GM12878 (cell line): Measurements from ENCODE around the gene CACNA1I. TPM values are rescaled to one million over a fixed set of nuclear protein-coding genes. Genes with fewer than 3 reads are reported as not detected.

Source experiments
- ATAC-seq: fragments of 200-7000 bp; cut with Tn5 transposase; 3 replicates; pipeline ENCODE4 v1.9.1; 2020; ENCODE audit warnings: mild to moderate bottlenecking, moderate library complexity
- BruUV-seq: library from RNA; stranded (reverse); fragments of 400-500 nt; replicated peaks from 2 replicates; lab custom pipeline; 2021; lab: Mats Ljungman, UMichigan
- CTCF ChIA-PET: fragments of 300-600 bp; sonication (Branson Sonifier 250); formaldehyde crosslinking; extraction: SDS; loops from one replicate; lab custom pipeline; 2021; ENCODE audit warnings: inconsistent platforms; lab: Yijun Ruan, JAX
- POLR2A ChIA-PET: fragments of 350-600 bp; formaldehyde crosslinking; extraction: SDS; loops from one replicate; lab custom pipeline; 2021; ENCODE audit warnings: inconsistent platforms; lab: Charles Lee
- RAD21 ChIA-PET: fragments of 300-600 bp; sonication (Branson Sonifier 250); formaldehyde crosslinking; loops from one replicate; lab custom pipeline; 2023; ENCODE audit warnings: antibody characterized with exemption; ENCODE audit not compliant: unreplicated experiment; lab: Charles Lee
- SMC1A ChIA-PET: fragments of 300-600 bp; sonication (Branson Sonifier 250); formaldehyde crosslinking; loops from one replicate; lab custom pipeline; 2023; ENCODE audit not compliant: unreplicated experiment, uncharacterized antibody; lab: Charles Lee
- DNase-seq: peaks from one replicate; pipeline ENCODE4 v3.0.0-alpha.2; 2011; ENCODE audit warnings: low read depth, low spot score
- FAIRE-seq: peaks from 3 replicates; lab custom pipeline; 2011; peaks lifted over from hg19 to GRCh38; lab: Jason Lieb, UNC
- H2AFZ ChIP-seq: 2 replicates; pipeline ENCODE4 v1.6.0; 2011; ENCODE audit warnings: low read depth, low read length, control low read depth; ENCODE audit not compliant: control insufficient read depth
- H3K27ac ChIP-seq: 2 replicates; pipeline ENCODE4 v1.5.1; 2011; ENCODE audit warnings: control low read depth; ENCODE audit not compliant: control insufficient read depth, insufficient read depth
- H3K27me3 ChIP-seq, 2 experiments: replicated peaks in 1 of 2; 2 replicates each; pipeline versions ENCODE4 v1.6.0 to v1.6.1; 2011; ENCODE audit warnings: low read length in 1 of 2; ENCODE audit not compliant: control insufficient read depth in 2 of 2, insufficient read depth in 2 of 2
- H3K36me3 ChIP-seq, 2 experiments: 2 replicates each; pipeline ENCODE4 v1.5.1; 2011; ENCODE audit warnings: low read length in 1 of 2; ENCODE audit not compliant: control insufficient read depth in 2 of 2, insufficient read depth in 2 of 2
- H3K4me1 ChIP-seq: 2 replicates; pipeline ENCODE4 v1.6.1; 2011; ENCODE audit warnings: mild to moderate bottlenecking, low read length, moderate library complexity, mixed read lengths; ENCODE audit not compliant: control insufficient read depth, insufficient read depth
- H3K4me2 ChIP-seq: 2 replicates; pipeline ENCODE4 v1.6.0; 2011; ENCODE audit warnings: control low read depth; ENCODE audit not compliant: control insufficient read depth, insufficient read depth
- H3K4me3 ChIP-seq: fragments of 200-600 bp; sonication (generic); 2 replicates; pipeline ENCODE4 v1.5.1; 2016
- H3K79me2 ChIP-seq: 2 replicates; pipeline ENCODE4 v1.6.0; 2011; ENCODE audit warnings: low read length; ENCODE audit not compliant: control insufficient read depth, insufficient read depth
- H3K9ac ChIP-seq: 2 replicates; pipeline ENCODE4 v1.8.0; 2011; ENCODE audit warnings: low read length, control low read depth, mixed read lengths; ENCODE audit not compliant: control insufficient read depth, insufficient read depth
- H3K9me3 ChIP-seq: replicated peaks from 3 replicates; pipeline ENCODE4 v1.5.1; 2011; ENCODE audit warnings: mild to moderate bottlenecking, low read length; ENCODE audit not compliant: control insufficient read depth, insufficient read depth
- H4K20me1 ChIP-seq: 2 replicates; pipeline ENCODE4 v1.6.0; 2011; ENCODE audit not compliant: control insufficient read depth, insufficient read depth
- BRCA1 ChIP-seq: IDR thresholded peaks from 2 replicates; pipeline ENCODE4 v1.6.1; 2011; ENCODE audit warnings: low read depth, low read length, improper control_type of control experiment
- CREM ChIP-seq: IDR thresholded peaks from 2 replicates; pipeline ENCODE4 v1.6.1; 2014; ENCODE audit warnings: antibody characterized with exemption, low read depth
- MYB ChIP-seq: fragments of 150-350 bp; IDR thresholded peaks from 2 replicates; pipeline ENCODE4 v1.6.1; 2014; ENCODE audit warnings: mild to moderate bottlenecking, low read depth, low read length, borderline replicate concordance
- PKNOX1 ChIP-seq: fragments of 450-650 bp; IDR thresholded peaks from 2 replicates; pipeline ENCODE4 v1.6.1; 2016; ENCODE audit warnings: mild to moderate bottlenecking
- POLR2AphosphoS5 ChIP-seq: IDR thresholded peaks from 2 replicates; pipeline ENCODE4 v1.6.1; 2011; ENCODE audit warnings: mild to moderate bottlenecking, low read length, inconsistent platforms
- PRDM15 ChIP-seq: fragments of 450-650 bp; formaldehyde crosslinking; IDR thresholded peaks from 2 replicates; pipeline ENCODE4 v1.4.0; 2020; ENCODE audit warnings: mild to moderate bottlenecking, moderate library complexity
- ZBTB33 ChIP-seq: fragments of 450-650 bp; IDR thresholded peaks from 2 replicates; pipeline ENCODE4 v1.6.1; 2017; ENCODE audit warnings: mild to moderate bottlenecking
- ZBTB40 ChIP-seq: fragments of 450-650 bp; IDR thresholded peaks from 2 replicates; pipeline ENCODE4 v1.6.1; 2016; ENCODE audit warnings: mild to moderate bottlenecking, moderate library complexity, borderline replicate concordance
- ZNF207 ChIP-seq: fragments of 450-650 bp; IDR thresholded peaks from 2 replicates; pipeline ENCODE4 v1.6.1; 2014; ENCODE audit warnings: antibody characterized with exemption, mild to moderate bottlenecking, borderline replicate concordance
- ZSCAN29 ChIP-seq: fragments of 450-650 bp; IDR thresholded peaks from 2 replicates; pipeline ENCODE4 v1.6.1; 2017; ENCODE audit warnings: mild to moderate bottlenecking, moderate library complexity
- WGBS: methylation state at CpG from one replicate; pipeline ENCODE4 v1.1.6; 2016; ENCODE audit warnings: low lambda C conversion rate; ENCODE audit not compliant: insufficient replicate concordance, insufficient coverage; ENCODE audit errors: missing lambda C conversion rate; 5-methylcytosine and 5-hydroxymethylcytosine counted together
- in situ Hi-C: fragments of 300-500 bp; cut with MboI; formaldehyde crosslinking; loops from 9 replicates; pipeline ENCODE4 v1.14.3; 2018; ENCODE audit warnings: mixed read lengths
- intact Hi-C: fragments of 100-400 bp; cut with micrococcal nuclease; formaldehyde crosslinking; loops from one replicate; pipeline ENCODE4 v1.14.2; 2022; ENCODE audit not compliant: unreplicated experiment
- polyA plus RNA-seq, 11 experiments: library from polyadenylated mRNA; depleted of rRNA in 4 of 11; unstranded in 6 of 11; stranded (reverse) in 5 of 11; fragments of >200 nt; fragmentation: Nextera tagmentation in 4 of 11; fragmentation: Illumina TruSeq in 1 of 11; extraction: Ambion mirVana in 4 of 11; extraction: Trizol in 1 of 11; gene quantifications; 1 replicate in 1 of 11; 2 replicates in 10 of 11; pipeline versions ENCODE4 v1.2.1 to v1.2.3, GENCODE V29; 2011 to 2016; ENCODE audit warnings: inconsistent platforms in 2 of 11, missing spikeins in 2 of 11, low read depth in 1 of 11
- total RNA-seq, 4 experiments: library from RNA; depleted of rRNA in 3 of 4; stranded (reverse); fragments of >200 nt in 3 of 4; fragmentation: Illumina TruSeq in 1 of 4; extraction: Trizol in 1 of 4; gene quantifications; 2 replicates each; pipeline versions ENCODE4 v1.2.1 to v1.2.3, GENCODE V29; 2013 to 2021

Gene CACNA1I
- total and polyA plus RNA-seq, 10 of the 15 experiments (the other 5 are each of a cell fraction or from before 2014, with no cell fraction given): 0.01 to 0.03 TPM; not detected in 8

GRCh38 chr22:39635719-39636118 lies 65.2 kb downstream of the CACNA1I start (continued):
- no peak for TF ChIP-seq PKNOX1
- TF ChIP-seq ZSCAN29: no peak
- TF ChIP-seq ZBTB33: no peak
- no peak for TF ChIP-seq POLR2AphosphoS5
- no peak for TF ChIP-seq MYB
- no peak for TF ChIP-seq CREM
- no peak for TF ChIP-seq BRCA1

GRCh38 chr22:39638958-39639357 lies 68.4 kb downstream of the CACNA1I start:
- Histone ChIP-seq H3K27me3 (no peaks in the 10 kb centered on the region; a peak in 1 of 4 replicates), H3K4me2 (no peak overlapping the region), H3K9ac (no peak overlapping the region), H3K36me3 (no peaks in the 10 kb centered on the region), H3K9me3 (no peaks in the 10 kb centered on the region), H3K27ac (no peak overlapping the region), H3K4me3 (no peak overlapping the region), H4K20me1 (no peaks in the 10 kb centered on the region; the same call in 1 of the 2 replicates), H3K79me2 (no peaks in the 10 kb centered on the region), H3K4me1 (no peaks in the 10 kb centered on the region), H2AFZ (no peak overlapping the region)
- DNase-seq (no peak), FAIRE-seq (no peak), ATAC-seq (no peak)
- POLR2A ChIA-PET: no interaction called here
- no TSS peak for BruUV-seq
- CTCF ChIA-PET: interaction anchor here (1.0 kb wide), 1 partner anchor 386 kb away, joined by 6 read pairs; no protein-coding TSS in a partner anchor
- in situ Hi-C loops: no loop called here
- SMC1A ChIA-PET: no interaction called here
- intact Hi-C loops: loop anchor here (10.0 kb wide), 1 partner anchor 296 kb away; no protein-coding TSS in a partner anchor
- WGBS: 25% methylated on average over 2 of the region's 2 CpGs
- RAD21 ChIA-PET: no interaction called here
- TF ChIP-seq ZNF207: no peak
- TF ChIP-seq PRDM15 (CRISPR knock-in tag): no peak
- TF ChIP-seq ZBTB40: peak; percentile 34; the same call in 1 of the 2 replicates
